Neuronal stem cell (in vitro differentiated cells): ENCODE data around the gene MTMR6.

Source experiments
- DNase-seq: peaks from one replicate; pipeline ENCODE4 v3.0.0-alpha.2; 2013; ENCODE audit warnings: low spot score
- H2AFZ ChIP-seq: one replicate; pipeline ENCODE4 v1.6.1; 2013; ENCODE audit warnings: mild to moderate bottlenecking, low read length, inconsistent platforms
- H2AK5ac ChIP-seq: 2 replicates; pipeline ENCODE4 v1.6.1; 2013; ENCODE audit warnings: low read depth, mild to moderate bottlenecking, inconsistent platforms, low read length, moderate library complexity, mixed read lengths
- H2BK120ac ChIP-seq: 2 replicates; pipeline ENCODE4 v1.6.1; 2013; ENCODE audit warnings: low read depth, mild to moderate bottlenecking, inconsistent platforms, low read length, moderate library complexity, mixed read lengths
- H2BK12ac ChIP-seq: one replicate; pipeline ENCODE4 v1.6.1; 2013; ENCODE audit warnings: low read length, inconsistent platforms
- H2BK15ac ChIP-seq: 2 replicates; pipeline ENCODE4 v1.6.1; 2013; ENCODE audit warnings: mild to moderate bottlenecking, low read length, inconsistent platforms, mixed read lengths
- H2BK5ac ChIP-seq: one replicate; pipeline ENCODE4 v1.6.1; 2013; ENCODE audit warnings: inconsistent platforms, mild to moderate bottlenecking, low read length, moderate library complexity
- H3K14ac ChIP-seq: one replicate; pipeline ENCODE4 v1.6.1; 2013; ENCODE audit warnings: low read length, inconsistent platforms
- H3K18ac ChIP-seq: 2 replicates; pipeline ENCODE4 v1.6.1; 2013; ENCODE audit warnings: low read length, inconsistent platforms
- H3K23ac ChIP-seq: 2 replicates; pipeline ENCODE4 v1.6.1; 2013; ENCODE audit warnings: low read depth, mild to moderate bottlenecking, mixed read lengths, low read length, inconsistent platforms; ENCODE audit not compliant: poor library complexity
- H3K27ac ChIP-seq: replicated peaks from 3 replicates; pipeline ENCODE4 v1.5.1; 2013; ENCODE audit warnings: low read length, inconsistent platforms
- H3K27me3 ChIP-seq, 3 experiments: 2 replicates each; pipeline ENCODE4 v1.6.1; 2013; ENCODE audit warnings: low read length in 3 of 3, mild to moderate bottlenecking in 2 of 3, inconsistent platforms in 1 of 3, low read depth in 1 of 3, mixed read lengths in 1 of 3, moderate library complexity in 1 of 3; ENCODE audit not compliant: control insufficient read depth in 3 of 3, insufficient read depth in 3 of 3
- H3K36me3 ChIP-seq, 2 donors: replicated peaks in 1 of 2; 2 replicates each; pipeline ENCODE4 v1.6.1; 2013; ENCODE audit warnings: low read length in 2 of 2; ENCODE audit not compliant: control insufficient read depth in 2 of 2, insufficient read depth in 2 of 2
- H3K4ac ChIP-seq: 2 replicates; pipeline ENCODE4 v1.6.1; 2013; ENCODE audit warnings: inconsistent platforms, mild to moderate bottlenecking, low read length, moderate library complexity
- H3K4me1 ChIP-seq, 2 donors: 1 replicate in 1 of 2; 2 replicates in 1 of 2; pipeline ENCODE4 v1.6.1; 2013; ENCODE audit warnings: low read length in 2 of 2, low read depth in 1 of 2; ENCODE audit not compliant: control insufficient read depth in 2 of 2, insufficient read depth in 1 of 2
- H3K4me2 ChIP-seq: one replicate; pipeline ENCODE4 v1.6.1; 2013; ENCODE audit warnings: mild to moderate bottlenecking, low read length, inconsistent platforms; ENCODE audit not compliant: insufficient read depth, poor library complexity, severe bottlenecking
- H3K4me3 ChIP-seq, 2 donors: 2 replicates each; pipeline ENCODE4 v1.5.1; 2013; ENCODE audit warnings: low read length in 2 of 2, mild to moderate bottlenecking in 2 of 2, inconsistent platforms in 1 of 2, moderate library complexity in 1 of 2
- H3K79me1 ChIP-seq: one replicate; pipeline ENCODE4 v1.6.1; 2013; ENCODE audit warnings: low read depth, mild to moderate bottlenecking, inconsistent platforms, low read length, moderate library complexity
- H3K9ac ChIP-seq: one replicate; pipeline ENCODE4 v1.6.1; 2013; ENCODE audit warnings: mild to moderate bottlenecking, low read depth, low read length, inconsistent platforms; ENCODE audit not compliant: poor library complexity
- H3K9me3 ChIP-seq, 2 donors: replicated peaks in 1 of 2; 2 replicates each; pipeline versions ENCODE3 to v1.6.1; 2013; ENCODE audit warnings: low read length in 2 of 2, mild to moderate bottlenecking in 2 of 2, inconsistent platforms in 1 of 2, low read depth in 1 of 2, mixed read lengths in 1 of 2, moderate library complexity in 1 of 2; ENCODE audit not compliant: control insufficient read depth in 2 of 2, insufficient read depth in 1 of 2
- H4K8ac ChIP-seq: one replicate; pipeline ENCODE4 v1.6.1; 2013; ENCODE audit warnings: low read depth, mild to moderate bottlenecking, inconsistent platforms, low read length, moderate library complexity
- H4K91ac ChIP-seq: one replicate; pipeline ENCODE4 v1.6.1; 2013; ENCODE audit warnings: low read length, low read depth, mild to moderate bottlenecking, inconsistent platforms; ENCODE audit not compliant: poor library complexity
- WGBS, 2 donors: extraction: QIAGEN DNeasy Blood & Tissue Kit; methylation state at CpG; one replicate each; pipeline ENCODE4 v1.1.7; 2013; ENCODE audit warnings: missing lambda C conversion rate in 2 of 2, mixed read lengths in 1 of 2; ENCODE audit not compliant: insufficient read length in 2 of 2, insufficient replicate concordance in 1 of 2; ENCODE audit errors: extremely low coverage in 2 of 2; 5-methylcytosine and 5-hydroxymethylcytosine counted together

Gene MTMR6

GRCh38 chr13:25213715-25214114 lies 73.6 kb downstream of the MTMR6 start:
- H4K91ac ChIP-seq: no peak overlapping the region
- no peak overlapping the region for H2BK15ac ChIP-seq
- peak overlapping the region in 1 of 2 donors; percentile 38 for H3K4me3 ChIP-seq
- no peak overlapping the region for H3K4ac ChIP-seq
- no peaks in the 10 kb centered on the region for H3K36me3 ChIP-seq
- DNase-seq: no peak
- WGBS, 2 donors: no CpG with 5 or more reads among the region's 2 CpGs
- H3K14ac ChIP-seq: no peak overlapping the region
- no peak overlapping the region for H2AFZ ChIP-seq
- H3K23ac ChIP-seq: no peak overlapping the region
- no peak overlapping the region for H2BK120ac ChIP-seq
- no peaks in the 10 kb centered on the region for H3K27me3 ChIP-seq
- H3K4me1 ChIP-seq: peaks cover 8 to 14% of the 10 kb centered on the region in 2 donors
- H3K9me3 ChIP-seq: peaks cover 0 to 1% of the 10 kb centered on the region in 2 donors
- H2BK5ac ChIP-seq: no peak overlapping the region
- no peak overlapping the region for H2BK12ac ChIP-seq
- H4K8ac ChIP-seq: no peak overlapping the region
- no peak overlapping the region for H3K18ac ChIP-seq
- no peak overlapping the region for H3K9ac ChIP-seq
- H3K27ac ChIP-seq: no peak overlapping the region
- H3K79me1 ChIP-seq: no peaks in the 10 kb centered on the region
- no peak overlapping the region for H3K4me2 ChIP-seq
- no peak overlapping the region for H2AK5ac ChIP-seq

- H3K4me2 ChIP-seq: no peak overlapping the region
- H2BK15ac ChIP-seq: no peak overlapping the region
- H3K36me3 ChIP-seq: no peaks in the 10 kb centered on the region
- no peaks in the 10 kb centered on the region for H3K27me3 ChIP-seq
- DNase-seq: no peak
- H3K79me1 ChIP-seq: no peaks in the 10 kb centered on the region
- no peak overlapping the region for H3K23ac ChIP-seq
- WGBS, 2 donors: no CpG with 5 or more reads among the region's 13 CpGs
- peaks cover 0 to 1% of the 10 kb centered on the region in 2 donors for H3K9me3 ChIP-seq
- H2BK120ac ChIP-seq: no peak overlapping the region
- H2BK12ac ChIP-seq: no peak overlapping the region
- peak overlapping the region; percentile 35 for H3K18ac ChIP-seq
- H2AFZ ChIP-seq: no peak overlapping the region
- H3K4ac ChIP-seq: no peak overlapping the region
- peaks cover 0 to 2% of the 10 kb centered on the region in 2 donors for H3K4me1 ChIP-seq
- no peak overlapping the region for H2AK5ac ChIP-seq
- no peak overlapping the region for H3K4me3 ChIP-seq
- H4K8ac ChIP-seq: no peak overlapping the region
- no peak overlapping the region for H3K27ac ChIP-seq
- H3K9ac ChIP-seq: no peak overlapping the region
- no peak overlapping the region for H2BK5ac ChIP-seq
- H3K14ac ChIP-seq: no peak overlapping the region
- H4K91ac ChIP-seq: no peak overlapping the region
Measured at GRCh38 chr13:25210842-25211569, 76.3 kb downstream of the MTMR6 start.

DNA sequence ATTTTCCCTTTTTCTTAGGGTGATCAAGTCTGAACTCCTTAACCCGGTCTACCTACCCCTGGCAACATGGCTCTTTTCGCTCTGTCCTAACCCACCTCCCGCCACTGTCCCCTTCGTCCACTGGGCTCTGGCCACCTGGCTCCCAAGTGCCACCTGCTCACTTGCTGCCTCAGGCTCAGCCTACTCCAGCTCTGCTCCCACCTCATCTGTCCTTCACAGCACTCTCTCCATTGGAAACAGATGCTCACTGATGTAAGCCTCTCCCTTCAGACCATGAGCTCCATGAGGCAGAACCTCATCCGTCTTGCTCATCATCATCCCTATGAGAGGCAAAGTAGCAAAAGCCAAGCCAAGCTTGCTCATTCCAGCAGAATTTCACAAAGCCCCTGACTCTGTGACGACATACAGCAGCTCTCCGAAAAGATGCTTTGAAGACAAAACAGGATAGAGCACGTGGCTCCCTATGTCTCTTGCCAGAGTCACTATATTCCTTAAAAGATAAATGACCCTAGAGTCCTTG lies 79.9 kb downstream of the MTMR6 start:
- H4K91ac ChIP-seq: no peak overlapping the region
- no peak overlapping the region for H2AFZ ChIP-seq
- H3K27me3 ChIP-seq: no peaks in the 10 kb centered on the region
- no peak overlapping the region for H2AK5ac ChIP-seq
- no peak overlapping the region for H3K23ac ChIP-seq
- no peak overlapping the region for H3K4me2 ChIP-seq
- H3K27ac ChIP-seq: no peak overlapping the region
- no peak for DNase-seq
- H2BK5ac ChIP-seq: no peak overlapping the region
- no CpG with 5 or more reads among the region's 8 CpGs for WGBS, 2 donors
- no peak overlapping the region for H3K4ac ChIP-seq
- H2BK15ac ChIP-seq: no peak overlapping the region
- H3K18ac ChIP-seq: no peak overlapping the region
- no peak overlapping the region for H3K14ac ChIP-seq
- H2BK12ac ChIP-seq: no peak overlapping the region
- no peak overlapping the region for H2BK120ac ChIP-seq
- H3K4me3 ChIP-seq: no peak overlapping the region
- H3K79me1 ChIP-seq: no peaks in the 10 kb centered on the region
- no peak overlapping the region for H4K8ac ChIP-seq
- H3K9me3 ChIP-seq: peaks cover 0 to 1% of the 10 kb centered on the region in 2 donors
- no peaks in the 10 kb centered on the region for H3K36me3 ChIP-seq
- peaks cover 4 to 7% of the 10 kb centered on the region in 2 donors for H3K4me1 ChIP-seq
- H3K9ac ChIP-seq: no peak overlapping the region

- Histone ChIP-seq H3K4me2 (no peak overlapping the region), H2AFZ (no peak overlapping the region), H3K4me3 (no peak overlapping the region), H3K4me1 (peaks cover 4 to 7% of the 10 kb centered on the region in 2 donors), H3K36me3 (no peaks in the 10 kb centered on the region), H3K18ac (no peak overlapping the region), H2BK15ac (no peak overlapping the region), H2BK5ac (no peak overlapping the region), H4K8ac (no peak overlapping the region), H3K9me3 (peaks cover 0 to 1% of the 10 kb centered on the region in 2 donors), H3K79me1 (no peaks in the 10 kb centered on the region), H2BK12ac (no peak overlapping the region), H4K91ac (no peak overlapping the region), H3K27ac (no peak overlapping the region), H2BK120ac (no peak overlapping the region), H3K4ac (no peak overlapping the region), H3K27me3 (no peaks in the 10 kb centered on the region), H2AK5ac (no peak overlapping the region), H3K23ac (no peak overlapping the region), H3K9ac (no peak overlapping the region), H3K14ac (no peak overlapping the region)
- WGBS, 2 donors: no CpG with 5 or more reads among the region's 4 CpGs
- no peak for DNase-seq
Measured at GRCh38 chr13:25204863-25205262, 82.4 kb downstream of the MTMR6 start.
